ENCODE data around the gene MEIS1. TPM values are rescaled to one million over a fixed set of nuclear protein-coding genes. Genes with fewer than 3 reads are reported as not detected.

Gene MEIS1
- total and polyA plus RNA-seq, 2 donors (not counting 1 experiment from before 2014, with no cell fraction given) = 0.03 TPM; not detected in 1

GRCh38 chr2:66573416-66573815, 138.5 kb downstream of the MEIS1 start:
- Histone ChIP-seq H2AFZ (ENCODE audit: insufficient read depth, low read depth, low read length, poor library complexity, severe bottlenecking) (no peak overlapping the region), H3K4me2 (replicated peaks; ENCODE audit: low read depth, low read length, poor library complexity, severe bottlenecking) (no peak overlapping the region), H4K20me1 (ENCODE audit: control insufficient read depth, insufficient read depth, low read length, poor library complexity, severe bottlenecking) (no peaks in the 10 kb centered on the region), H3K4me1 (ENCODE audit: control insufficient read depth in 2 of 2, insufficient read depth in 2 of 2, low read length in 2 of 2) (peaks cover 22 to 34% of the 10 kb centered on the region in 2 donors), H3K9ac (ENCODE audit: low read length) (no peak overlapping the region), H3K27ac (ENCODE audit: low read length in 2 of 2) (no peak overlapping the region), H3K27me3 (replicated peaks in 1 of 4; ENCODE audit: control extremely low read depth in 1 of 4, control insufficient read depth in 3 of 4, insufficient read depth in 4 of 4, low read length in 3 of 4) (peaks cover 0 to 53% (median 37%) of the 10 kb centered on the region in 4 experiments), H3K4me3 (ENCODE audit: control extremely low read depth in 1 of 5, extremely low read depth in 1 of 5, insufficient read depth in 1 of 5, low read depth in 2 of 5, low read length in 4 of 5) (no peak overlapping the region), H3K79me2 (ENCODE audit: control insufficient read depth, insufficient read depth, low read length) (no peaks in the 10 kb centered on the region), H3K9me3 (ENCODE audit: control extremely low read depth in 1 of 3, control insufficient read depth in 2 of 3, insufficient read depth in 1 of 3, low read length in 2 of 3) (peaks cover 0 to 31% (median 0%) of the 10 kb centered on the region in 3 donors), H3K36me3 (replicated peaks in 1 of 2; ENCODE audit: control extremely low read depth in 1 of 2, control insufficient read depth in 1 of 2, extremely low read depth in 1 of 2, insufficient read depth in 2 of 2, low read length in 1 of 2) (no peaks in the 10 kb centered on the region)
- Mint-ChIP-seq H3K4me1 (peaks cover 16% of the 10 kb centered on the region), H3K9me3 (ENCODE audit: insufficient read depth) (no peaks in the 10 kb centered on the region), H3K27ac (no peak overlapping the region), H3K4me3 (no peak overlapping the region), H3K27me3 (peaks cover 42% of the 10 kb centered on the region)
- WGBS (ENCODE audit: insufficient coverage) = 83% methylated on average over 2 of the region's 7 CpGs
- no peak for DNase-seq
- TF ChIP-seq CTCF (IDR thresholded peaks at IDR 0.05) = no peak
- intact Hi-C loops (cut with micrococcal nuclease) = no loop called here
- CTCF ChIA-PET = no interaction called here
- no peak for ATAC-seq (ENCODE audit: low read depth)
- POLR2A ChIA-PET = no interaction called here

- no peak overlapping the region for H3K4me3 ChIP-seq (ENCODE audit: control extremely low read depth in 1 of 5, extremely low read depth in 1 of 5, insufficient read depth in 1 of 5, low read depth in 2 of 5, low read length in 4 of 5)
- ChIA-PET POLR2A (no interaction called here), CTCF (no interaction called here)
- no peak overlapping the region for H3K27ac ChIP-seq (ENCODE audit: low read length in 2 of 2)
- no peak overlapping the region for H3K9ac ChIP-seq (ENCODE audit: low read length)
- 53% methylated on average over 4 of the region's 8 CpGs for WGBS (ENCODE audit: insufficient coverage)
- H3K27me3 Mint-ChIP-seq = peaks cover 47% of the 10 kb centered on the region
- no peaks in the 10 kb centered on the region for H4K20me1 ChIP-seq (ENCODE audit: control insufficient read depth, insufficient read depth, low read length, poor library complexity, severe bottlenecking)
- TF ChIP-seq EZH2 (IDR thresholded peaks at IDR 0.05; ENCODE audit: borderline replicate concordance, insufficient read depth, low read depth, low read length, poor library complexity, severe bottlenecking) (no peak), CTCF (IDR thresholded peaks at IDR 0.05) (no peak)
- DNase-seq (no peak), ATAC-seq (ENCODE audit: low read depth) (no peak)
- intact Hi-C loops (cut with micrococcal nuclease) = no loop called here
- no peaks in the 10 kb centered on the region for H3K79me2 ChIP-seq (ENCODE audit: control insufficient read depth, insufficient read depth, low read length)
- H3K27ac Mint-ChIP-seq = no peak overlapping the region
- no peak overlapping the region for H3K4me2 ChIP-seq (replicated peaks; ENCODE audit: low read depth, low read length, poor library complexity, severe bottlenecking)
- peaks cover 0 to 58% (median 41%) of the 10 kb centered on the region in 4 experiments for H3K27me3 ChIP-seq (replicated peaks in 1 of 4; ENCODE audit: control extremely low read depth in 1 of 4, control insufficient read depth in 3 of 4, insufficient read depth in 4 of 4, low read length in 3 of 4)
- no peaks in the 10 kb centered on the region for H3K36me3 ChIP-seq (replicated peaks in 1 of 2; ENCODE audit: control extremely low read depth in 1 of 2, control insufficient read depth in 1 of 2, extremely low read depth in 1 of 2, insufficient read depth in 2 of 2, low read length in 1 of 2)
- H3K4me1 Mint-ChIP-seq = peaks cover 16% of the 10 kb centered on the region
- peaks cover 22 to 34% of the 10 kb centered on the region in 2 donors for H3K4me1 ChIP-seq (ENCODE audit: control insufficient read depth in 2 of 2, insufficient read depth in 2 of 2, low read length in 2 of 2)
- no peak overlapping the region for H3K4me3 Mint-ChIP-seq
- H3K9me3 ChIP-seq (ENCODE audit: control extremely low read depth in 1 of 3, control insufficient read depth in 2 of 3, insufficient read depth in 1 of 3, low read length in 2 of 3) = peaks cover 0 to 31% (median 0%) of the 10 kb centered on the region in 3 donors
- no peaks in the 10 kb centered on the region for H3K9me3 Mint-ChIP-seq (ENCODE audit: insufficient read depth)
- H2AFZ ChIP-seq (ENCODE audit: insufficient read depth, low read depth, low read length, poor library complexity, severe bottlenecking) = no peak overlapping the region
Observed at GRCh38 chr2:66573821-66574233, 138.9 kb downstream of the MEIS1 start.

Measured in B cell (primary cell).